HG03520 (cell line): Measurements from ENCODE around the gene LCNL1.

Experiments
- ATAC-seq: cut with Tn5 transposase; IDR thresholded peaks from one replicate; pipeline ENCODE4 v1.9.1; 2021; ENCODE audit warnings: mild to moderate bottlenecking, moderate library complexity; ENCODE audit not compliant: unreplicated experiment

The LCNL1 gene

GRCh38 chr9:136982232-136983051, at the start of gene LCNL1:
TSS of gene LCNL1 (plus strand) at chr9:136982993. CDS start at chr9:136983587, 594 bp downstream.
- no peak for ATAC-seq

- no peak for ATAC-seq
Observed at GRCh38 chr9:136934277-136934676, 48.5 kb upstream of the LCNL1 start.

GRCh38 chr9:136935651-136936050, 47.1 kb upstream of the LCNL1 start:
- no peak for ATAC-seq

- ATAC-seq: no peak
Observed at GRCh38 chr9:136936645-136937170, 46.1 kb upstream of the LCNL1 start.

GRCh38 chr9:136937186-136938001, 45.4 kb upstream of the LCNL1 start:
- no peak for ATAC-seq

- no peak for ATAC-seq
Observed at GRCh38 chr9:136939431-136939995, 43.3 kb upstream of the LCNL1 start.

GRCh38 chr9:136939996-136940525, 42.7 kb upstream of the LCNL1 start:
- no peak for ATAC-seq

GRCh38 chr9:136940526-136941230, 42.1 kb upstream of the LCNL1 start:
- ATAC-seq: no peak

- ATAC-seq: no peak
Observed at GRCh38 chr9:136941231-136942111, 41.3 kb upstream of the LCNL1 start.

GRCh38 chr9:136942112-136942880, 40.5 kb upstream of the LCNL1 start:
- ATAC-seq: no peak

- no peak for ATAC-seq
Observed at GRCh38 chr9:136942881-136943230, 39.9 kb upstream of the LCNL1 start.

GRCh38 chr9:136943291-136944211, 39.2 kb upstream of the LCNL1 start:
- ATAC-seq: no peak

- peak; percentile 26 for ATAC-seq
Observed at GRCh38 chr9:136944212-136944518, 38.6 kb upstream of the LCNL1 start.

GRCh38 chr9:136944519-136945332, 38.1 kb upstream of the LCNL1 start, which contains the start of the genes C8G and FBXW5:
TSS of gene C8G (plus strand) at chr9:136945243. CDS start at chr9:136945321, 78 bp downstream.
TSS of gene FBXW5 (minus strand) at chr9:136944738. CDS start at chr9:136944083, 655 bp downstream.
- peak; percentile 64 for ATAC-seq

- ATAC-seq: no peak
Observed at GRCh38 chr9:136945333-136946227, 37.2 kb upstream of the LCNL1 start.
